ENCODE results near the gene CIAO2B. TPM values are rescaled to one million over a fixed set of nuclear protein-coding genes. Genes with fewer than 3 reads are reported as not detected.
A peak's percentile ranks its signal among the peaks of the same experiment; 100 is the strongest.

The CIAO2B gene
- total RNA-seq, 1 donor from 2014 or later = 89.4 TPM

DNA sequence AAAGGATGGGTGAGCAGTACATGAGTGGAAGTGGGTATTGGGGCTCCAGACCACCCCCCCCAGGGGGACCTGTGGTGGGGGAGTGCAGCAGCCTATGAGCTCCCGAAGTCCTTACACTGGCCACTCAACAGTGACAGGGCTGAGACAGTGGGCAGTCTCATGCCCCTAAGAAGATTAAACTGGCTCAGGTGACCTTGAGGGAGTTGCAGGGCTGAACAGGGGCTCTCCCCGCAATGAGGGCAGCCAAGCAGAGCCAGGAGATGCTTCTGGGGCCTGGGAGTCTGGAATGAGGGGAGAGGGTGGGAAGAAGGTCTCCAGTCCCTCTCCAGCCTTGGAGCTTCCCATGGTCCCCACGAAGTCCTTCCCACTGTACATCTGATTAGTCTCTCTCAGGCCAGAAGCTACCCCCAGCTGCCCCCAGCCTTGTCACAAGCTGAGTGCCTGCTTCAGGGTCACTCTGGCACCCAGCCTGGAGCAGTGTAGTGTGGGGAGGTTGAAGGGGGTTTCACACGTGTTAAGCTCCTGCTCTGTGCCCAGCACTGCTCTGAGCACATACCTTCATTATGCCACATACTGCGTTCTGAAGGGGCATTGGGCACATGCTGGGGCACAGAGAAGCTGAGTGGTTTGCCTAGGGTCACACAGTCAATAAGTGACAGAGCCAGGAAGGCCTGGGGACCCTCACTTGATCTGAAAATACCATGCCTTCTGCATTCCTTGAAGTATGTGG, 14.5 kb downstream of the CIAO2B start:
- no peak for DNase-seq
- peaks cover 20% of the 10 kb centered on the region for H3K4me1 Mint-ChIP-seq (ENCODE audit: low read depth, unreplicated experiment)
- TF ChIP-seq, protein P1, sequence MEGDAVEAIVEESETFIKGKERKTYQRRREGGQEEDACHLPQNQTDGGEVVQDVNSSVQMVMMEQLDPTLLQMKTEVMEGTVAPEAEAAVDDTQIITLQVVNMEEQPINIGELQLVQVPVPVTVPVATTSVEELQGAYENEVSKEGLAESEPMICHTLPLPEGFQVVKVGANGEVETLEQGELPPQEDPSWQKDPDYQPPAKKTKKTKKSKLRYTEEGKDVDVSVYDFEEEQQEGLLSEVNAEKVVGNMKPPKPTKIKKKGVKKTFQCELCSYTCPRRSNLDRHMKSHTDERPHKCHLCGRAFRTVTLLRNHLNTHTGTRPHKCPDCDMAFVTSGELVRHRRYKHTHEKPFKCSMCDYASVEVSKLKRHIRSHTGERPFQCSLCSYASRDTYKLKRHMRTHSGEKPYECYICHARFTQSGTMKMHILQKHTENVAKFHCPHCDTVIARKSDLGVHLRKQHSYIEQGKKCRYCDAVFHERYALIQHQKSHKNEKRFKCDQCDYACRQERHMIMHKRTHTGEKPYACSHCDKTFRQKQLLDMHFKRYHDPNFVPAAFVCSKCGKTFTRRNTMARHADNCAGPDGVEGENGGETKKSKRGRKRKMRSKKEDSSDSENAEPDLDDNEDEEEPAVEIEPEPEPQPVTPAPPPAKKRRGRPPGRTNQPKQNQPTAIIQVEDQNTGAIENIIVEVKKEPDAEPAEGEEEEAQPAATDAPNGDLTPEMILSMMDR (IDR thresholded peaks at IDR 0.05; ENCODE audit: partially characterized antibody, unreplicated experiment) = no peak
- H3K36me3 Mint-ChIP-seq (ENCODE audit: unreplicated experiment) = peaks cover 4% of the 10 kb centered on the region
- peaks cover 10% of the 10 kb centered on the region for H3K27me3 Mint-ChIP-seq (ENCODE audit: unreplicated experiment)
- peaks cover 11% of the 10 kb centered on the region for H3K9me3 Mint-ChIP-seq (ENCODE audit: unreplicated experiment)
- no peak overlapping the region for H3K4me3 Mint-ChIP-seq (ENCODE audit: unreplicated experiment)
- peak overlapping the region; percentile 50 for H3K27ac Mint-ChIP-seq (ENCODE audit: unreplicated experiment)

DNA sequence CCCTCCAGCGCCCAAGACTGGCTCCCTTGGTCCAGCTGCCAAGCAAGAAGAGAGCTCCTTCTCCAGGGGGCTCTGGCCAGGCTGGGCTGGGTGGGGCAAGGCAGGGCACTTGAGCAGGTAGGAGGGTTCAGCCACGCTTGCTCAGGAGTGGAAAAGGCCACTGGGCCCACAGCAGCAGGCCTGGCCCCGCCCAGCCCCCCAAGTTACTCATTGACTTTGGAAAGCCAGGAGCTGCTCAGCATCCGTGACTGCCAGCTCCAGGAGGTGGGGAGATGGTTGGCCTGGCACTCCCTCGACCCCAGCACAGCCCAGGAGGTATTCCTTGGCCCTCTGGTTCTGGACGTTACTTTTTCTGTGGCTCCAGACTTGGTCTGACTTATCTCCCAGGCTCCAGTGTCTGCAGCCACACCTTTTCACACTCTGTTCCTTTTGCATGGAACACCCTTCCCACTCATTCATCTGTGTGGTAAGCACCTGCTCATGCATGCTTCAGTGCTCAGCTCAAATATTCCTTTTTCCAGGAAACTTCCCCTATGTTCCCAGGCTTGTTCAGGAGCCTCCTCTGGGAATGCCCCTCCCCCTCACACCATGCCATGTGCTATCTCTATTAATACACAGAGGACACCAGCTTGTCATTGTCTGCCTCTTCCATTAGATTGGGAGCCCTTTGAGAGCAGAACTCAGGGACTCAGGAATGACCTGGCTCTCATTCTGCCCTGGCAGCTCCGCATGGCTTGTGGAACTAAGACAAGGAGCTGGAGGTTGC, 15.2 kb downstream of the CIAO2B start, which contains the start of gene CDH16:
Gene CDH16, minus strand, starts transcription at position 83 of the 766 bp plus-strand sequence. CDS start 820 bp downstream, outside the sequence.
- Mint-ChIP-seq H3K4me1 (ENCODE audit: low read depth, unreplicated experiment) (peaks cover 19% of the 10 kb centered on the region), H3K4me3 (ENCODE audit: unreplicated experiment) (peak within 1 kb of the TSS; percentile 28), H3K27me3 (ENCODE audit: unreplicated experiment) (peaks cover 10% of the 10 kb centered on the region), H3K27ac (ENCODE audit: unreplicated experiment) (peak within 1 kb of the TSS; percentile 50), H3K36me3 (ENCODE audit: unreplicated experiment) (peaks cover 4% of the 10 kb centered on the region), H3K9me3 (ENCODE audit: unreplicated experiment) (peaks cover 9% of the 10 kb centered on the region)
- TF ChIP-seq, protein P1 (IDR thresholded peaks at IDR 0.05; ENCODE audit: partially characterized antibody, unreplicated experiment) = no peak
- DNase-seq = peak; percentile 60

DNA sequence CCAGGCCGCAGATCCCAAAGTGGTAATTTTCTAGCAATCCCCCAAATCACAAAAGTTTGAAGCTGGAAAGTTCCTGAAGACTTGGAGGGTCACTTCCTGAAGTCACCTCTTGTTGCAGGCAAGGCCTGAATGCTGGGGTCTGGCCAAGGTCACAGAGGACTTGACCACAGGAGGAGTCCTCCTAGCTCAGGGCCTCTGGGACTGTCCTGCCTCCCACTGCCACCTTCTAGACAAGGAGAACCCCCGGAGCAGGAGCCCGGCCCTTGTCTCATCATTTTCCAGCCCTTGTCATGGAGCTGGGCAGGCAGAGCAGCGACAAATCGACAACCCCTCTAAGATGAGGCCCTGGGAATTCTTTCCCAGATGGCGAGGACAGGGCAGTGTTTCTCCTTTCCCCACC, 15.8 kb downstream of the CIAO2B start:
- Mint-ChIP-seq H3K4me3 (ENCODE audit: unreplicated experiment) (no peak overlapping the region), H3K4me1 (ENCODE audit: low read depth, unreplicated experiment) (peaks cover 13% of the 10 kb centered on the region), H3K9me3 (ENCODE audit: unreplicated experiment) (peaks cover 6% of the 10 kb centered on the region), H3K27me3 (ENCODE audit: unreplicated experiment) (peaks cover 6% of the 10 kb centered on the region), H3K27ac (ENCODE audit: unreplicated experiment) (no peak overlapping the region), H3K36me3 (ENCODE audit: unreplicated experiment) (peaks cover 4% of the 10 kb centered on the region)
- TF ChIP-seq, protein P1 (IDR thresholded peaks at IDR 0.05; ENCODE audit: partially characterized antibody, unreplicated experiment) = no peak
- DNase-seq = no peak

DNA sequence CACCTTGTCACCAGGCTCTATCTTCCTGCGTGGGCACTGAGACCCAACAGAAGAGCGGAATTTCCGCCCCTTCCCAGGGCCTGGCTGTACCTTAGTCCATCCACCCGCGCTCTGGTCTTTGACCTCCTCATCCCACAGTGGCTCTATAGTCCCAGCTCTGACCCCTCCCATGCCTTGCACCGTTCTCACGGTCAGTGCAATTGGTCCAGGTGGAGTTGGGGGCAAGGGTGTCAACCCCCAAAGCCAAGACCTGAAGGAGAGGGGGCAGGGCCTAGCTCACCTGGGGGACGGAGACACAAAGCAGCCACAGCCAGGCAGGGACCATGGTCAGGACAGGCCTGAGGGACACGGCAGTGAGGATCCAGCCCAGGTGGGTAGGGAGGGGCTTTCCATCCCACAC, 16.5 kb downstream of the CIAO2B start:
- H3K4me1 Mint-ChIP-seq (ENCODE audit: low read depth, unreplicated experiment) = peaks cover 7% of the 10 kb centered on the region
- peaks cover 4% of the 10 kb centered on the region for H3K27me3 Mint-ChIP-seq (ENCODE audit: unreplicated experiment)
- no peak overlapping the region for H3K27ac Mint-ChIP-seq (ENCODE audit: unreplicated experiment)
- H3K36me3 Mint-ChIP-seq (ENCODE audit: unreplicated experiment) = peaks cover 4% of the 10 kb centered on the region
- H3K9me3 Mint-ChIP-seq (ENCODE audit: unreplicated experiment) = peaks cover 6% of the 10 kb centered on the region
- H3K4me3 Mint-ChIP-seq (ENCODE audit: unreplicated experiment) = no peak overlapping the region
- TF ChIP-seq, protein P1 (IDR thresholded peaks at IDR 0.05; ENCODE audit: partially characterized antibody, unreplicated experiment) = no peak
- no peak for DNase-seq

All from glutamatergic neuron (in vitro differentiated cells).